GM21381 (cell line): ENCODE measurements around the gene CDH23.

Experiments
- ATAC-seq: cut with Tn5 transposase; IDR thresholded peaks from one replicate; pipeline ENCODE4 v1.9.1; 2021; ENCODE audit warnings: mild to moderate bottlenecking, moderate library complexity; ENCODE audit not compliant: unreplicated experiment

Gene CDH23

DNA sequence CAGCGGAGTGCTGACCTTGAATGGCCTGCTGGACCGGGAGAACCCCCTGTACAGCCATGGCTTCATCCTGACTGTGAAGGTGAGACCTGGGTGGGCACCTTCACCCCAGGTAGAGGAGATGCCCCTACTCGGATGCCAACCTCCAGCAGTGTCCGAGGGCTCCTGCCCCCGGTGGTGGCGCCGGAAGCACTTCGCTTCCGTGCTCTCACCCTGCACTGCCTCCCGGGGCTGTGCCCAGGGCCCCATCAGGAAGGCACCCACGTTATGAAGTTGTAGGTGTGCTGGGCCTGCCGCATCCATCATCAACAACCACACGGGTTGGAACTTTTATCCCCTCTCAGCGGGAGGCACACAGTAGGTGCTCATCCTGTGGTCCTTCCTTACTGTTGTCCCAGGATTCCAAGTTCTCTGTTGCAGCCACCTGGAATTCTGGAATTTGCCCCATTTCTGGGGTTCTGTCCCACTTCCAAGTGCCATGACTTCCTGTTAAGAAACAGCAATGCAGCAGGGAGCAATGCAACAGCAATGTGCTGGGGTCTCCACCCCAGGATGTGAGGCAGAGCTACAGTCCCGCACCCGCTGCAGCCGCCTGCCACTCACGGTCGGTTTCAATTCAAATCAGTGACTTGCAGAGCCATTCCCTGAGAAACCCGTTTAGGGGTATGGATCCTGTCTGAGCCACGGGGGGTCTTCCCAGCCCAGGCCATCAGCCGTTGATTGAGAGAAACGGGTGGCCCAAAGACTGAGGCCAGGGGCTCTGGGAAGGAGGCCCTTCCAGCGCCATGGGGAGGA, 219.0 kb downstream of the CDH23 start:
- ATAC-seq = no peak

DNA sequence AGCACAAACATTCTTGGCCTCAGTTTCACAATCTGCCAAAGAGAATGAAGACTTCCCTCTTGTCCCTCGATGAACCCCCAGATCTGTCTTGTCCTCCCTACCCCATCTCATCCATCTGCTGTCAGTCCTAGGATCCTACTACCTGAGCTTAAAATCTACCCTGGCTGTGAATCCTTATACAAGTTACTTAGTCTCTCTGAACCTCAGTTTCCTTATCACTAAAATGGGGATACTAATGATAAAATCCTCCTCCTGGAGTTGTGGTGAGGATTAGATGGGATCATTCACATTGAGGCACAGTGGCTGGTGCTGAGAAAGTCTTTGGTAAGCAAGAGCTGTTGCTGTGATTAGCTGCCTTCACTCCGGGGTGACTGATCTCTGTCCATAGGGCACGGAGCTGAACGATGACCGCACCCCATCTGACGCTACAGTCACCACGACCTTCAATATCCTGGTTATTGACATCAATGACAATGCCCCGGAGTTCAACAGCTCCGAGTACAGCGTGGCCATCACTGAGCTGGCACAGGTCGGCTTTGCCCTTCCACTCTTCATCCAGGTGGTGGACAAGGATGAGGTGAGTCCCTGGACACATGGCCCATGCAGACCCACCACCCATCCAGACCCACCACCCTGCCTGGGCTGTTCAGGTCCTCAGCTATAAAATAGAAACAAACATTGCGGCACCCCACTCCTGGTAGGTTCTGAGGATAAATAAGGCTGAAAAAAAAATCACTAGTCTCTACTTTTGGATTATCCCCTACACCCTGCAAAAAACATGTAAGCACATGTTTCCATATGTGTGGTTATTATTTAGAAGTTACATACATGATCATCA, 220.3 kb downstream of the CDH23 start:
- ATAC-seq = no peak

DNA sequence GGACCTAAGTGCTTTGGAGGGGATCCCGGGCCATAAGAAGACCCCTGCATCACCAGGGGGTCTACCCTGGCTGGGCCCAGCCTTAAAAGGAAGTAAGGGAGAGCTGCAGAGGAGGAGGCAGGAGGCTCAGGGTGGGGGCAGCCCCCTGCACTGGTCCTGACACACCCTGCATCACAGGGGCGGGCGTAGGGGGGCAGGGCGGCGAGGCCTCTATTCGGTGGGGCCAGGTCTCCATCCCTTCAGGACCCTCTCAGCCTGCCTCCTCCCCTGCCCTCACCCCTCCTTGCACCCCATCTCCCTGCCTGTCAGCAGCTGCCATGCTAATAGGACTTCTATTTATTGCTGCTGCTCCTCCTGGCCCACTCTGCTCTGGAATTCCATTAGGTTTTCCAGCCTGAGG, 221.5 kb downstream of the CDH23 start:
- ATAC-seq = no peak

DNA sequence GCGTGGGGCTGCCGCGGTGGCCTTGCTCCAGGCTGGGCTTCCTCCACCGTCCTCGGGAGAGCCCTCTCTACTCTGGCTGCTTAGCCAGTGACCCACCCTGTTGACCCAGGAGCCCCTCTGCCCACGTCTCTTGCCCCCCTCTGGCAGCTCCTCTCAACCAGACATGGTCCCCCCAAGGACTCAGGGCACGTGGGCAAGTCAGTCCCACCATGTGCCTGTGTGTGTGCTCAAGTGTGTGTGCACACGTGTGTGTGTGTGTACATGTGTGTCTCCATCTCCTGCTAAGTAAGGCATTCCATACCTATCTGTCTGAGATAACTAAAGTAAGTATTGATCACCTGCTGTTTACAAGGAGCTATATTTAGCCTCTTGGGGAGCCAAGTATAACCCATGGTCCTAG, 221.9 kb downstream of the CDH23 start:
- ATAC-seq = no peak

DNA sequence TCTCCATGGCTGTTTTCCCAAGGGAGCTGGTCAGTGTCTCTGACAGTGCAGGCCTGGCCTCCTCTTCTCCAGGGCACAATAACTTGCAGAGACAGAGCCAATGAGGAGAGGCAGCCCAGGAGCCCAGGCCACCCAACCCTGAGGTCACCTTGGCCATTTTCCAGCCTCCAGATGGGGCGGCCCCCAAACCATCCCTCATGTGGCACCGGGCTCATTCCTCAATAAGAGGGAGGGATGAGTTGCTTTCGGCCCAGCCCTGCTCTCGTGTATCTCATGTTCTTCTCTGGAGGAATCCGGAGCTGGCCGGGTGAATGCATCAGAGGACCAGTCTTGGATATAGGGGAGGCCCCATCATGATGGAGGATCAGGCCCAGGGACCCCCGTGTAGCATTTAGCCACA, 223.9 kb downstream of the CDH23 start:
- no peak for ATAC-seq

DNA sequence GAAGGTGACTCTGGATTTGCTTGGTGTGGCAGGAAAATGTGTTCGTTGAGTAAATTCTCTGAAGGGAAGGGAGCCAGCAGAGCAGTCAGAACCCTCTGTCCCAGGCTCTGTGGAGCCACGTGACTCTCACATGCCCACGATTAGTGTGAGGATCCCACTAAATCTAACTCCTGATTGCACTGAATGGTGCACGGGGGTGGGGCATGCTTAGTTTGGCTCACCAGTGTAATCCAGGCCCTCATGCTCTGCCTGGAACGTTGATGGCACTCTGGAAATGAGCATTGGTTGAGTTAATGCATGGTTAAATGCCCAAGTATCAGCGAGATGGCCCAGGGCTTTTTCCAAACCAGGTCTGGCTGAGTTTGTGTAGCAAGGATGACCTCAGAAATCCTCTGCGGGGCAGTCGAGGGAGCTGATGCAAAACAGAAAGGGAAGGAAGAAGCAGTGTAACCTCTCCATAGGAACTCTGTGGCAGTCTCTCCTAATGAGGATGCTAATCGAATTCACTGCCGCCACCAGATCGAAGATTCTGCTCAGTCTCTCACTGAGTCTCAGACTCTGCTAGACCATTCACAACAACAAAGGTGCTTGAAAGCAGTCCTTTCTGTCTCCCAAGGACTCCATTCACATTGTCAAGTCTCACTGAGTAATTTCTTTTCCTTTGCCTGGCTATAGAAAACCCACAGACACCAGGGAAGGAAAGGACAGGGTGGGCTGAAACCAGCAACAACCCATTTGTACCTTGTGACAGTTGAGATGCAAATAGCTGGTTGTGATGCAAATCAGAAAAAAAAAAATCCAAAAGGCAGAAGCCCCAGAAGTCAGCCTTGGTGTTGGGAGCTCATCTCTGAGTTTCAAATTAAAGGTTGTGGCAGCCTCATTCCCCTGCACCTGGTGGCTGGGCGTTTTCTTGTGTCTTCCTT, 224.8 kb downstream of the CDH23 start:
- no peak for ATAC-seq

DNA sequence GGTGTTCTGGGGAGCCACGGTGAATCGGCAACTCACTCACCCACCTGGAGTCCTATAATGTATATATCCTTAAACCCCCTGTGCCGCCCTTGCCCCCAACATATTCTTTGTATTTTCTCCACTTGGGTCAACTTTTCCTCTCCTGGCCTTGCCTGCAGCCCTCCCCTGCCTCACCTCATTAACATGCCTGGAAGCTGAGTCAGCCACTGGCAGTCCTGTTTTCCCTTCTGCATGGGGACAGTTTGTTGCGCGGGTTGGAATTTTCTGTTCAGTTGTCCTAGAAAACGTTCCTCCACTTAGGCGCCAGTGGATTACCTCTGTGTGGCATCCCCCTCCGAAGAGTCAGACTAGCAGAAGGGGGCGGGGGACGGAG, 225.4 kb downstream of the CDH23 start:
- no peak for ATAC-seq

DNA sequence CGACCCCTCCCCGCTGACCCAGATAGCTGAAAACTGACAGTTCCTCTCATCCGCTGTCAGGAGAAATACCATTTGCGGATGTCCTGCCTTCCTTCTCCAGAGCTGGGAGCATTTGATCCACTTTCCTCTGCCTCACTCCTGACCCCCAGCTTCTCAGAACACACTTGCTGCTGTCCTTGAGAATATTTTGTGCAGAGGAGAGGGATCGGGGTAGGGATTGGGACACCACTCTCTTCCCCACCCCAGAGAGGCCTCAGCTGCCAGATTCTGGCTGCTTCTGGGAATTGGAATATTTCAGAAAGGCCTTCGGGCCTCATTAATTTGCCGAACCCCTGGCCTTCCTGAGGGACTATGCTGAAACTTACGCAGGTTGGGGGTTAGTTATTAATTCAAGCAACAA, 225.9 kb downstream of the CDH23 start:
- ATAC-seq = no peak

DNA sequence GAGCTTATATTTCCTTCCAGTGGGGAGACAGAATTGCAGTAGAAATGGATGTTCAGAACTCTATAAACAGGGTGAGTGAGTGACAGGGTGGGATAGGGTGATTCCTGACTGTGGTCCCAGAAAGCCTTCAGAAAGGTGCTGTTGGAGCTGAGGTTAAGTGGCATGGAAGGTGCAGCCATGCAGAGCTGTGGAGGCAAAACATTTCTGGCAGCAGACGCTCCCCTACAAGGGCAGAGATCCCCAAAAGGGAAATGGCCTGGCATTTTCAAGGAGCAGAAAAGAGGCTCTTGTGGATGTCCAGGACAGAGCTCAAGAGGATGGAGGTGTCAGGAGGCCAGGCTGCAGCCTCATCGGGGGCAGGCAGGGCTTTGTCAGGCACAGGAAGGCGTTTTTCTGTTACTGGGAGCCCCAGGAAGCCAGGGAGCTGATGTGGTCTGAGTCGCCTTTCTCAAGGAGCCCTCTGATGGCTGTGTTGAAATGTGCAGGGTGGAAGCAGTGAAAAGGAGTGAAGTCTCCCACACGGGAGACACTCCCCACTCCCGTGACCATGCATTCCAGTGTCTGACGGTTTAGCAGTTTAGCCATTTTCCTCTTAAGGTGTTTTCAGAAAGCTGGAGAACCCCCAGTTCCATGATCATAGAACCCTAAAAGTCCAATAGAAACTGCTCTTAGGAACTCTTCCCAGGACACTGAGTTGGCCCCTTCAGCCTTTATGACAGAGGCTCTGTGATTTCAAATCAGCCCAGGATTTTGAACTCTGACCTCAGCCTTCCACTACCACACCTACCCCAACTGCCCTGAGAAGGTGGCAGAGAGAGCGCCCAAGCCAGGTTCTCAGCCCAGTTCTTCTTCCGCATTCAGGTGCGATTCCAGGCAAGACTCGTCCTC, 226.6 kb downstream of the CDH23 start:
- ATAC-seq = no peak

DNA sequence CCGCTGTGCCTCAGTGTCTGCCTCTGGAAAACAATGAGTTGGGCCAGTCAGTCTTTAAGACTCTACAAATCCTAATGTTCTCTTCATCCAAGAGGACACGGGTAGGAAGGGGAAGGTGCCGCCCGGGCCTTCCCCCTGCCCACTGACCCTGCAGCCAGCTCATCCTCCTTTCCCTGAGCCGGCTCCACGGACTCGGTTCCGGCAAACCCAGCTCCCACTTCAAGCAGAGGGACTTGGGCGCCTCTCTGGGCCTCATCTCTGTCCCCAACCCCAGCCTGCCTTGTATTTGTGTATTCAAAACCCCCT, 227.2 kb downstream of the CDH23 start:
- no peak for ATAC-seq

DNA sequence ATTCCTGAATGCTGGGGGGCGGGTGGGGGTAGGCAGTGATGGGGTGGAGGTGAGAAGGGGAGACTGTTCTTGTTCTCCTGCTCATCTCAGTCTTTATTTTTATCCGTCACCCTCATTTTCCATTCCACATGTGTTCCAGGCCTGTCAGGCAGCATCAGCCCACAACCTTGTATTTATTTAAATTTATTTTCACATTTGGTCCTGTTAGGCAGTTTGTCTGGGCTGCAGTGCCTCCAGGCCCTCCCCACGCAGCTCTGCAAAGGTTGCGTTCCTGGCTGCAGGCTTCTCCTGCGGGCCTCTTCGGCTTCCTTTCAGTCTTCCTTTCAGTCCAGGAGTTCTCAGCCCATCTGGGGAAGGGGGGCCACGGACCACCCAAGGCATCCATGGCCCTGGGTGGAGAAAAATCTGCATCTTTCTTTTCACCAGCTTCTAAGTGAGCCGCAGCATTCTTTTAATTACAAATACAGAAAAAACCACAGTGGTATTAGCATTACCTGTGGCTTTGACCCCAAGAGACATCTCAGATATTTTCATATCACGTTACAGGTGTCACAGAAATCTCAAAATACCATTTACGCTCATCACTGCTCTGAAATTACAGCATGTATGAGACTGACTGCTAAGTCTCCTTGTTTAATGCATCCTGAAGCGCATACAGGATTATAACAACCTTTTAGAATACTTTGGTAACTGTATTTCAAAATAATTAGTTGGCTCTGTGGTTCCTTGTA, 228.9 kb downstream of the CDH23 start:
- no peak for ATAC-seq

DNA sequence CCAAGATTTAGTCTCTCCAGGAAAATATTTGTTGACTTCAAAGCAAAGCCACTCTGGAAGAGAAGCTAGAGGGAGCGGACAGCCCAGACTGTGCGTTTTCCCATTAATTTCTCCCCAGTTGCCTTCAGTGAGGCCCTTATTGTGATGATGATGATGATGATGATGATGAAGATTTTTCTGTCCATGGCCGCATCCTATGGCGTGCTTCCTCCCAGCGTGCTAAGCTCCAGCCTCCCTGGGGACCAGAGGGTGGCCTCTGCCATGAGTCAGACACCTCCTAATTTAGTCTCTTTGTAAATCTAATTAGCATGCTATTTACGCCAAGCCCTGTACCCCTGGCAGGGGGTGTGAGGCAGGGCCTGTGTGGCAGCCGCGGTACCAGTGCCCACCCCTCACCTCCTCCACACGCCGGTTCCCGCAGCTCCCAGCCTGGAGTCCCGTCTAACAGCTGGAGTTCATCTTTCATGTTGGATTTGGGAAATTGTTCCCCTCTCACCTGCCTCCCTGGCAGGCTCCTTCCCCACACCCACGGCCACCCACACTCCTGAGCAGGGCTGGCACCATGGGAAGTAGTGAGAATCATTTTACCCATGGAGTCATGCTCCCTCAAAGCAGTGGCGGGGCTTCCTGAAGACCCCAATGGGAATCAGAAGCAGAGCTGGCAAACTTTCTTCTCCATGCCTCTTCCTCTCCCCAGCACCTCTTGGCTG, 230.7 kb downstream of the CDH23 start:
- no peak for ATAC-seq

DNA sequence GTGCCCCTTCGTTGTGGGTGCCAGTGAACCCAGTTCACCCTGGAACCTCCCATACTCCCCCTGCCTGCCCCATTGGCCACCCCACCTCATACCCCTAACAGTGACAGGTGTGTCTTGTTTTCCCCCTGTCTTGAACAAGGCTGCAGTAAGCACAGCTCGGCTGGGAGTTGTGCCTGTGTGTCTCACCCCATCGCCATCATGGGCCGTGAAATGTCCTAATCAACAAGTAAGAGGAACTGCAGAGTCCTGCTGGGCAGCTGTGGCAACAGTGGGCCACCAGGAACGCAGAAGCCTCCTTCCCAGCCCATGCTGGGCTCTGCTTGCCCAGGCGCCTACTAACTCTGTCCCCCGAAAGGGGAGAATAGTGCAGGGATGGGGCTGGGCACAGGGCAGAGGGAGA, 231.2 kb downstream of the CDH23 start:
- no peak for ATAC-seq

DNA sequence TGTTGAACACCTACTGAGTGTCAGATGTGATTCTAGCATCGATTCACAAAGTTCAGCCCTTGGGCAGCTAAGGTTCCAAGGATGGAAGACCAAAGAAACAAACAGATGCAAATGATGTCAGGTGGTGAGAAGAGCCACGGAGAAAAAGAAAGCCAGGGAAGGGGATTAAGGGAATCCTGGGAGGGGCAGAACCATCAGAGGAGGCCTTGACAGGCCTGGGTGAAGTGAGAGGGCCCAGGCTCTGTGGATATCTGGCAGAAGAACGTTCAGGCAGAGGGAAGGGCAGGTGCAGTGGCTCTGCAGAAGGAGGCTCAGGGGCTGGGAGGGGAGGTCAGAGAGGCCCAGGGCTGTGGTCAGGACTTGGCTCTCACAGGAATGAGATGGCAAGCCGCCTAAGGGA, 232.4 kb downstream of the CDH23 start:
- no peak for ATAC-seq

DNA sequence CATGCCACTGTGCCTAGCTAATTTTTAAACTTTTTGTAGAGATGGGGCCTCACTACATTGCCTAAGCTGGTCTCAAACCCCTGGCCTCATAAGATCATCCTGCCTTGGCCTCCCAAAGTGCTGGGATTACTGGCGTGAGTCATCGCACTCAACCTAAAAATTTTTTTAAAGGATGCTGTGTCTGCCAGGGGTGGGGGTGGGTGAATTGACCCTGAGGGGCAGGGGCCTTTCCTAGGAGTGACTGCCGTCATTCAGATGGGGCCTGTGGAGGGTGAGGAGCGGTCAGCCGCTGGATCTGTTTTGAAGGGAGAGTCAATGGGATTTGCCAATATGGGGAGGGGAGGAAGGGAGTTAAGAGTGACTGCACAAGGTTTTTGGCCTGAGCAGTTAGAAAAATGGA, 233.4 kb downstream of the CDH23 start:
- no peak for ATAC-seq

DNA sequence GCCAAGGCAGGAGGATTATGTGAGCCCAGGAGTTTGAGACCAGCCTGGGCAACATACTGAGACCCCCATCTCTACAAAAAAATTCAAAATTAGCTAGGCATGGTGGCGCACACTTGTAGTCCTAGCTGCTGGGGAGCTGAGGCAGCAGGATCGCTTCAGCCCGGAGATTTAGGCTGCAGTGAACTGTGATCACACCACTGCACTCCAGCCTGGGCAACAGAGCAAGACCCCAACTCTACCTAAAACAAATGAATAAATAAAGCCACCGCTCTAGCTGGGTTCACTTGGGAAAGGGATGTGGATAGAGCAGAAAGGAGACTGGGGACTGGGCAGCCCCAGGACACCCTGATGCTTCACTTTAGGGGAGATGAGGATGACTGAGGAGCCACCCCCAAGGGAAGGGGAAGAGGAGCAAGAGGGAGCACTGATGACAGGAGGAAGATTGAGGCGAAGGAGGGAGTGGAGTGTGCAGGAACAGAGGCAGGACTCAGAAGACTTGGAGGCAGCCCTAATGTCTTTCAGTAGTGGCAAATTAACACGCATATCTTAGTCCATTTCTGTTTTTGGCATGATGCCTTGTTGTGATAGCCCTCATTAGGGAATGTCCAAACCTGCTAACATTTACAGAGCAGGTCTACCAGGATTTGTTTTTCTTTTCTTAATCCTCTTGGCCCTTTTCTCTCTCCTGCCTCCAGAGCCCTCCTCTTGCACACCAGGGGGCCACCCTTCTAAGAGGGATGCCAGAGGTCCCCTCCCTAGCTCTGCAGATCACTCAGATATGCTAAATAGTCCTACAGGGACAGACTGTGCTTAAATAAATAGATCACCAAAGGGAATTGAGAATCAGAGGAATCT, 234.5 kb downstream of the CDH23 start:
- no peak for ATAC-seq

DNA sequence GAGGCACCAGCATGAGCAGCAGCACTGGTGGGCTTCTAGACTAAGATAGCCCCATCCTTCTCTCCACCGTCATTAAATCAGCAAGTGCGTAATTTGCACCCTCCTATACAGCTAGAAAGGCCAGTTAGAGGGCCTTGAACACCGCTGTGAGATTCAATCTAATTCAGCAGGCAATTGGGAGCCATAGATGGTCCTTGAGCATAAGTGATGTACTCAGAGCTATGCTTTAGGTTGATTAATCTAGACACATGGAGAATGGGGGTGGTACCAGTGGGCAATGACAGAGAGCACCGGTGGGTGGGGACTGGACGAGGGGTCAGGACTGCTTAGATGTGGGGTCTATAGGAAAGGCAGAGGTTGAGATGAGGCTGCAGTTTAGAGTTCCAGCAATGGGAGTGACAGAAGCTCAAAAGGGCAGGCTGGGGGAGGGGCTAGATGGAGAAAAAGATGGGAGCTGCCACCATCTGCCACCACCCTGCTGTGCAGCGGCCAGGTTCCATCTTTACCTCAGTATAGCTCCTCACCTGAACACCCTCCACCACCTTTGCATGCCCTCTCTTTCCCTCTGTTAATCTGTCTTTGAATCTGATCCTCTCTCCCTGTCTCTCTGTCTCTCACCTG, 235.6 kb downstream of the CDH23 start:
- ATAC-seq = no peak
